Activated T-helper 2 cell treated with anti-CD3 and anti-CD28 coated beads, Interferon-gamma antibody, Interleukin-2, Interleukin-4, amounts not matched to agents 10 μg/mL and 5 μg/mL and 100 μg/mL, durations not matched to agents 14 hours and 24 hours and 36 hours (primary cell): ENCODE results near the gene RAB3A. TPM values are rescaled to one million over a fixed set of nuclear protein-coding genes. Genes with fewer than 3 reads are reported as not detected.
A peak's percentile ranks its signal among the peaks of the same experiment; 100 is the strongest.

Experiments used
- DNase-seq: peaks from one replicate; pipeline ENCODE4 v3.0.0; 2021; ENCODE audit warnings: low spot score
- H3K27ac Mint-ChIP-seq: one replicate; pipeline ENCODE4 v1.8.0; 2021; ENCODE audit warnings: mixed read lengths
- H3K27me3 Mint-ChIP-seq: one replicate; pipeline ENCODE4 v1.8.0; 2021; ENCODE audit warnings: low read depth, mixed read lengths
- H3K36me3 Mint-ChIP-seq: one replicate; pipeline ENCODE4 v1.8.0; 2021; ENCODE audit warnings: low read depth, mixed read lengths
- H3K4me1 Mint-ChIP-seq: one replicate; pipeline ENCODE4 v1.8.0; 2021; ENCODE audit warnings: low read depth, mixed read lengths
- H3K4me3 Mint-ChIP-seq: one replicate; pipeline ENCODE4 v1.8.0; 2021; ENCODE audit warnings: low read depth, mild to moderate bottlenecking, moderate library complexity, mixed read lengths
- H3K9me3 Mint-ChIP-seq: one replicate; pipeline ENCODE4 v1.8.0; 2021; ENCODE audit warnings: mixed read lengths
- intact Hi-C: fragments of 100-400 bp; cut with micrococcal nuclease; formaldehyde crosslinking; loops from one replicate; pipeline ENCODE4 v1.15.1; 2023
- total RNA-seq: library from RNA; stranded (reverse); gene quantifications from 2 replicates; pipeline ENCODE4 v1.2.3, GENCODE V29; 2022

RAB3A gene
- total RNA-seq, 1 donor from 2014 or later, result 7.4 TPM

GRCh38 chr19:18155095-18156087 lies 48.5 kb downstream of the RAB3A start:
- H3K27me3 Mint-ChIP-seq, result no peaks in the 10 kb centered on the region
- peak overlapping the region; percentile 39 for H3K4me3 Mint-ChIP-seq
- no peak for DNase-seq
- H3K4me1 Mint-ChIP-seq, result peaks cover 23% of the 10 kb centered on the region
- H3K36me3 Mint-ChIP-seq, result peaks cover 6% of the 10 kb centered on the region
- intact Hi-C loops, result no loop called here
- no peak overlapping the region for H3K27ac Mint-ChIP-seq
- no peaks in the 10 kb centered on the region for H3K9me3 Mint-ChIP-seq

- peak overlapping the region; percentile 85 for H3K27ac Mint-ChIP-seq
- peaks cover 22% of the 10 kb centered on the region for H3K4me1 Mint-ChIP-seq
- H3K36me3 Mint-ChIP-seq, result peaks cover 5% of the 10 kb centered on the region
- peak overlapping the region; percentile 88 for H3K4me3 Mint-ChIP-seq
- DNase-seq, result no peak
- intact Hi-C loops, result loop anchor here (2.0 to 5.0 kb wide), 2 partner anchors 39 to 206 kb away; partner anchors contain the start of gene MPV17L2
- no peaks in the 10 kb centered on the region for H3K9me3 Mint-ChIP-seq
- no peaks in the 10 kb centered on the region for H3K27me3 Mint-ChIP-seq
These were observed 50.2 kb downstream of the RAB3A start for GRCh38 chr19:18153556-18154134.

DNA sequence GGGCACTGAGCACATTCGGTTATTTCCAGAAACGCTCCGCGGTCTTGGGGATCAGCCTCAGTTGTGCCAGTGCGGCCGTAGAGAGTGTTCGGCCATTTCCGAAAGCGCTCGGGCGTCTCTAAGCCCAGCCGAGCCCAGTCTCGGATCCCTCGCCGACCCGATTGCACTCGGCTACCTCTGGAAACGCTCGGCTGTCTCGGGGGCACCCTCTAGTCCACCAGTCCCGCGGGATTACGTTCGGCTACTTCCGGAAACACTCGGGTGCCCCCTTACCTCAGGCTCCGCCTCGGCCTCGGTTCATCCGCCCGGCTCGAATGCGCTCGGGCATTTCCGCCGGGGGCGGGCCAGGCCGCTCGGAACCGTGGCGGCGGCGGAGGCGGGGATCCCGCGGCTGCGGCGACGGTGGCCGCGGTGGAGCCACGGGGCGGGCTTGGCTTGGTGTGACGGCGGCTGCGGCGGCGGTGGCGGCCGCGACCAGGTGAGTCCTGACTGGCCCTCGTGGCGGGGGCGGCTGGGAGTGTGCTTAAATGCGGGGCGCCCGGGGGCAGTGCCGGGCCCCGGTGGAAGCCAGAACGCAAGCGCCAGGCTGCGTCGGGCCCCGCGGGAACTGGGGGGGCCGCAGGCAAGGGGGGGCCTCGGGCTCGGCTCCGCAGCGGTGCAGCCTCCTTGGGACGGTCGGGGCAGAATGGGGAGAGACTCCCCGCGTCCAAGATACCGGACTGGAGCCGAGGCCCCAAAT lies 50.9 kb downstream of the RAB3A start, which contains the start of gene PIK3R2:
TSS of gene PIK3R2 (plus strand) at position 347 of the 739 bp plus-strand sequence. CDS start 2,717 bp downstream, outside the sequence.
- peaks cover 22% of the 10 kb centered on the region for H3K4me1 Mint-ChIP-seq
- DNase-seq, result peak; percentile 100
- intact Hi-C loops, result loop anchor here (1.0 to 5.0 kb wide), 3 partner anchors 34 to 206 kb away; partner anchors contain the start of gene MPV17L2
- H3K4me3 Mint-ChIP-seq, result peak within 1 kb of the TSS; percentile 93
- no peaks in the 10 kb centered on the region for H3K27me3 Mint-ChIP-seq
- peaks cover 9% of the 10 kb centered on the region for H3K36me3 Mint-ChIP-seq
- H3K27ac Mint-ChIP-seq, result peak within 1 kb of the TSS; percentile 100
- no peaks in the 10 kb centered on the region for H3K9me3 Mint-ChIP-seq

DNA sequence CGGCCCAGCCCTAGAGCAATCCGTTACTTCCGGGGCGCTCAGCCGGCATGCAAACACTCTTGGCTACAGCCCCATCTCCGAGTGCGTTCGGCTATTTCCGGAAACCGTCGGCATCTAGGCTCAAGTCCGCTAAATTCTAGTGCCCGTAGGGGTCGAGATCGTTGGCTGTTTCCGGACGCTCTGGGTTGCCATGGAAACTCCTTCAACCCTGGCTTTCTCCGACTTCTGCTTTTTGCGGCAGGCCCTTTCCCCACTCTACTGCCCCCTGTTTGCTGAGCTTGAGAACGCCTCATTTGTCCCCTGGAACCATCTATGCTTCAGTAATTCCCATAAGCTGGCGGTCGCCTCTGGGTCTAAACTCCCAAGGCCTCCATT lies 51.4 kb downstream of the RAB3A start:
- no peaks in the 10 kb centered on the region for H3K27me3 Mint-ChIP-seq

GRCh38 chr19:18150776-18151624 lies 52.8 kb downstream of the RAB3A start:
- Mint-ChIP-seq H3K27me3 (no peaks in the 10 kb centered on the region), H3K4me1 (peaks cover 20% of the 10 kb centered on the region), H3K4me3 (peak overlapping the region; percentile 93), H3K36me3 (peaks cover 15% of the 10 kb centered on the region), H3K27ac (peak overlapping the region; percentile 100), H3K9me3 (no peaks in the 10 kb centered on the region)
- intact Hi-C loops, result loop anchor here (5.0 kb wide), 1 partner anchor 204 kb away; no protein-coding TSS in a partner anchor
- DNase-seq, result no peak

More for the DNA sequence above, 51.4 kb downstream of the RAB3A start:
- Mint-ChIP-seq H3K36me3 (peaks cover 12% of the 10 kb centered on the region), H3K27ac (peak overlapping the region; percentile 100), H3K9me3 (no peaks in the 10 kb centered on the region), H3K4me3 (peak overlapping the region; percentile 93), H3K4me1 (peaks cover 22% of the 10 kb centered on the region)
- intact Hi-C loops, result loop anchor here (1.0 to 5.0 kb wide), 3 partner anchors 33 to 205 kb away; partner anchors contain the start of gene MPV17L2
- DNase-seq, result peak; percentile 97

GRCh38 chr19:18149596-18149975 lies 54.3 kb downstream of the RAB3A start:
- Mint-ChIP-seq H3K27me3 (no peaks in the 10 kb centered on the region), H3K4me3 (no peak overlapping the region), H3K9me3 (no peaks in the 10 kb centered on the region), H3K36me3 (peaks cover 27% of the 10 kb centered on the region), H3K27ac (no peak overlapping the region), H3K4me1 (peaks cover 17% of the 10 kb centered on the region)
- DNase-seq, result no peak
- intact Hi-C loops, result no loop called here

GRCh38 chr19:18147396-18147795 lies 56.4 kb downstream of the RAB3A start:
- H3K27me3 Mint-ChIP-seq, result no peaks in the 10 kb centered on the region
- peaks cover 38% of the 10 kb centered on the region for H3K36me3 Mint-ChIP-seq
- H3K4me1 Mint-ChIP-seq, result peaks cover 5% of the 10 kb centered on the region
- intact Hi-C loops, result no loop called here
- no peaks in the 10 kb centered on the region for H3K9me3 Mint-ChIP-seq
- no peak overlapping the region for H3K27ac Mint-ChIP-seq
- no peak overlapping the region for H3K4me3 Mint-ChIP-seq
- no peak for DNase-seq

Other genes with a start within 250 kb of the RAB3A start
- gene KCNN1, start 236.9 kb downstream of the RAB3A start, total RNA-seq, result 0.14 and 0.16 TPM in 2 replicates
- 39.2 and 40.5 TPM in 2 replicates for gene ARRDC2, start 195.9 kb downstream of the RAB3A start, total RNA-seq
- gene IL12RB1, start 117.1 kb downstream of the RAB3A start, total RNA-seq, result 41.4 and 43.3 TPM in 2 replicates
- 16.6 and 17.2 TPM in 2 replicates for gene MAST3, start 106.3 kb downstream of the RAB3A start, total RNA-seq
- 19.4 and 21.4 TPM in 2 replicates for gene PIK3R2, start 50.9 kb downstream of the RAB3A start, total RNA-seq
- gene IFI30, start 30.2 kb downstream of the RAB3A start, total RNA-seq, result 37.0 and 41.2 TPM in 2 replicates
- gene MPV17L2, start 10.8 kb downstream of the RAB3A start, total RNA-seq, result 14.5 and 14.8 TPM in 2 replicates
- 0.14 TPM in 2 replicates for gene PDE4C, start 22.4 kb upstream of the RAB3A start, total RNA-seq
- gene IQCN, start 70.4 kb upstream of the RAB3A start, total RNA-seq, result 2.9 and 3.3 TPM in 2 replicates
- 462 and 464 TPM in 2 replicates for gene JUND, start 77.6 kb upstream of the RAB3A start, total RNA-seq
- gene LSM4, start 119.0 kb upstream of the RAB3A start, total RNA-seq, result 198 and 208 TPM in 2 replicates
- 24.9 and 29.4 TPM in 2 replicates for gene PGPEP1, start 136.6 kb upstream of the RAB3A start, total RNA-seq
- gene GDF15, start 182.1 kb upstream of the RAB3A start, total RNA-seq, result not detected in 2 replicates
- gene LRRC25, start 193.6 kb upstream of the RAB3A start, total RNA-seq, result not detected in 2 replicates
- gene SSBP4, start 215.4 kb upstream of the RAB3A start, total RNA-seq, result 133 and 146 TPM in 2 replicates
- gene ISYNA1, start 234.1 kb upstream of the RAB3A start, total RNA-seq, result 15.1 and 20.3 TPM in 2 replicates